ENCODE measurements around the gene INPP5A. TPM values are rescaled to one million over a fixed set of nuclear protein-coding genes. Genes with fewer than 3 reads are reported as not detected.

The INPP5A gene
- total RNA-seq, 1 experiment from 2014 or later = 14.7 TPM

DNA sequence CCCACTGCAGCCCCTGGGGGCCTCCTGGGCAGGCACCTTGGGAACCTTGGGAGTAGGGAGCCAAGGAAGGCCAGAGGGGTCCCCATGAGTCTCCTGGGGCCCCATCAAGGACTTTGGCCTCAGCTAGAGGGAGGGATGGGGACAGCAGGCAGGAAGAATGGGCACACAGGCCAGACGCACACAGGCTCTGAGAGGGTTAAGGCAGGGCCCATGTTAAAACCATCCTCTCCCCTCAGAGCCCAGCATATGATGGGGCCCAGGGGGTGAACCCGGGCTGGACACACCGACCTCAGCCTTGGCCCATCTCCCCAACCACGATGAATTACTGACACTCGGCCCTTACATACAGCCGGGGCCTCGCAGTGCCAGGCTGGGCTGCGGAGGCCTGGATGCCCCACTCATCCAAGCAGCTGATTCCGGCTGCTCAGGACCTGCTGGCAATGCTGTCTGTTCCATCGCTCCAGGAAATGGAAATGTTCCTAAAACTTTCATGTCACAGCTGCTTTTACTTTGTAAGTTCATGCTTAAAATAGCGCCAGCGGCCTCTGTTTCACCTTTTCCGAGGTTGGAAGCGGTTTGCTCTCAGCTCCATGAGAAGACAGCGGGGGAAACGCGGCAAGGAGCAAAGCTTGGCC is 17.3 kb upstream of the INPP5A start:
- no peak overlapping the region for H3K4me3 Mint-ChIP-seq (ENCODE audit: unreplicated experiment)
- H3K36me3 Mint-ChIP-seq (ENCODE audit: insufficient read depth, unreplicated experiment) = peaks cover 3% of the 10 kb centered on the region
- no peaks in the 10 kb centered on the region for H3K27me3 Mint-ChIP-seq (ENCODE audit: insufficient read depth, unreplicated experiment)
- POLR2A ChIA-PET = interaction anchor here (0.8 kb wide), 1 partner anchor 12 kb away, joined by 3 read pairs; no protein-coding TSS in a partner anchor
- TF ChIP-seq, protein P1, sequence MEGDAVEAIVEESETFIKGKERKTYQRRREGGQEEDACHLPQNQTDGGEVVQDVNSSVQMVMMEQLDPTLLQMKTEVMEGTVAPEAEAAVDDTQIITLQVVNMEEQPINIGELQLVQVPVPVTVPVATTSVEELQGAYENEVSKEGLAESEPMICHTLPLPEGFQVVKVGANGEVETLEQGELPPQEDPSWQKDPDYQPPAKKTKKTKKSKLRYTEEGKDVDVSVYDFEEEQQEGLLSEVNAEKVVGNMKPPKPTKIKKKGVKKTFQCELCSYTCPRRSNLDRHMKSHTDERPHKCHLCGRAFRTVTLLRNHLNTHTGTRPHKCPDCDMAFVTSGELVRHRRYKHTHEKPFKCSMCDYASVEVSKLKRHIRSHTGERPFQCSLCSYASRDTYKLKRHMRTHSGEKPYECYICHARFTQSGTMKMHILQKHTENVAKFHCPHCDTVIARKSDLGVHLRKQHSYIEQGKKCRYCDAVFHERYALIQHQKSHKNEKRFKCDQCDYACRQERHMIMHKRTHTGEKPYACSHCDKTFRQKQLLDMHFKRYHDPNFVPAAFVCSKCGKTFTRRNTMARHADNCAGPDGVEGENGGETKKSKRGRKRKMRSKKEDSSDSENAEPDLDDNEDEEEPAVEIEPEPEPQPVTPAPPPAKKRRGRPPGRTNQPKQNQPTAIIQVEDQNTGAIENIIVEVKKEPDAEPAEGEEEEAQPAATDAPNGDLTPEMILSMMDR (IDR thresholded peaks at IDR 0.05; ENCODE audit: unreplicated experiment) = no peak
- intact Hi-C loops (cut with micrococcal nuclease) = no loop called here
- H3K9me3 Mint-ChIP-seq (ENCODE audit: unreplicated experiment) = no peaks in the 10 kb centered on the region
- no peaks in the 10 kb centered on the region for H3K4me1 Mint-ChIP-seq (ENCODE audit: insufficient read depth, unreplicated experiment)
- no peak for DNase-seq (ENCODE audit: unreplicated experiment)
- CTCF ChIA-PET = interaction anchor here (0.7 kb wide), 1 partner anchor 16 kb away, joined by 3 read pairs; no protein-coding TSS in a partner anchor
- BruUV-seq (replicated peaks) = no TSS peak
- no peak overlapping the region for H3K27ac Mint-ChIP-seq (ENCODE audit: low read depth, unreplicated experiment)

DNA sequence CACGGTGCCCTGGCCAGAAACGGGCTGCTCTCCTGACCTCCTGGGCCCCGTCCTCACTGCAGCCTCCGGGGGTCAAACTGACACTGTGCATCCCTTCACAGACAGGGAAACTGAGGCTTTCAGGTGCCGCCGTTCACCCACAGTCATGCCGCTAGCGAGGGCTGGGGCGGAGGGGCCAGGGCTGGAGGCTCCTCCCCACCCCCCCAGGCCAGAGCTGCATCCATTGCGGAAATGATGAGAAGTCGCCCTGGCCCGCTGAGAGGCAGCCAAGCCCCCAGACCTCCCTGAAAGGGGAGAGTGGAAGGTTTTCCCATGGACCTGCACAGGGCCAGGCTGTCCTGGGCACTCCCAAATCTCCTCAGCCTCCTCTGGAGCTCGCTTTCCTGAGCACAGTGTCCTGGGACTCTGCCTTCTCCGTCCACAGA is 16.5 kb upstream of the INPP5A start:
- BruUV-seq (replicated peaks) = no TSS peak
- no peak overlapping the region for H3K27ac Mint-ChIP-seq (ENCODE audit: low read depth, unreplicated experiment)
- intact Hi-C loops (cut with micrococcal nuclease) = no loop called here

DNA sequence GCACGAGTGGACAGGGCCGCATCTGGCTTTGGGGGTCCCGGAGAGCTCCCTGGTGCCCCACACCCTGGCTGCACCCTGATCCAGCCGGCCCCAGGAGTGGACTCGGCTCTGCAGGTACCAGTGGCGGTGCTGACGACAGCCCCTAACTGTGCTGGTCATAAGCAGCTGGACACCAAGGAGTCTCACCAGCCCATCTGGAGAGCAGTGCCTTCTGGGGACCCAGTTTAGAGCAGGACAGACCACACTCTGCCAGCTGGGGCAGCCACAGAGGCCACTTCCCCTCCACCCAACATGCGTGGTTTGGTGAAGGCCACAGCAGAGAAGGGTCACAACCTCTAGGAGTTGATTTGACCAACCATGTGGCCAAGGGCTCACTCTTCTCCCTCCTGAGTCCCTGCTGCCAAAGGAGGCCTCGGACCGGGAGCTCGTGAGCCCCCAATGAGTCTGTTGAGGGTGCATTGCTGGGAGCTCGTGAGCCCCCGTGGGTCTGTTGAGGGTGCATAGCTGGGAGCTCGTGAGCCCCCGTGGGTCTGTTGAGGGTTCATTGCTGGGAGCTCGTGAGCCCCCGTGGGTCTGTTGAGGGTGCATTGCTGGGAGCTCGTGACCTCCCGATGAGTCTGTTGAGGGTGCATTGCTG is 16.0 kb upstream of the INPP5A start:
- Mint-ChIP-seq H3K4me3 (ENCODE audit: unreplicated experiment) (no peak overlapping the region), H3K4me1 (ENCODE audit: insufficient read depth, unreplicated experiment) (no peaks in the 10 kb centered on the region), H3K27ac (ENCODE audit: low read depth, unreplicated experiment) (no peak overlapping the region), H3K36me3 (ENCODE audit: insufficient read depth, unreplicated experiment) (peaks cover 6% of the 10 kb centered on the region), H3K9me3 (ENCODE audit: unreplicated experiment) (no peaks in the 10 kb centered on the region), H3K27me3 (ENCODE audit: insufficient read depth, unreplicated experiment) (no peaks in the 10 kb centered on the region)
- intact Hi-C loops (cut with micrococcal nuclease) = no loop called here
- DNase-seq (ENCODE audit: unreplicated experiment) = no peak
- POLR2A ChIA-PET = no interaction called here
- no TSS peak for BruUV-seq (replicated peaks)
- CTCF ChIA-PET = interaction anchor here (3.0 kb wide), 1 partner anchor 11 kb away, joined by 10 read pairs; no protein-coding TSS in a partner anchor
- TF ChIP-seq, protein P1 (IDR thresholded peaks at IDR 0.05; ENCODE audit: unreplicated experiment) = no peak

More for the DNA sequence above, 16.5 kb upstream of the INPP5A start:
- Mint-ChIP-seq H3K27me3 (ENCODE audit: insufficient read depth, unreplicated experiment) (no peaks in the 10 kb centered on the region), H3K4me1 (ENCODE audit: insufficient read depth, unreplicated experiment) (no peaks in the 10 kb centered on the region), H3K4me3 (ENCODE audit: unreplicated experiment) (no peak overlapping the region), H3K9me3 (ENCODE audit: unreplicated experiment) (no peaks in the 10 kb centered on the region), H3K36me3 (ENCODE audit: insufficient read depth, unreplicated experiment) (peaks cover 6% of the 10 kb centered on the region)
- TF ChIP-seq, protein P1 (IDR thresholded peaks at IDR 0.05; ENCODE audit: unreplicated experiment) = no peak
- POLR2A ChIA-PET = interaction anchor here (0.8 kb wide), 1 partner anchor 11 kb away, joined by 3 read pairs; no protein-coding TSS in a partner anchor
- DNase-seq (ENCODE audit: unreplicated experiment) = no peak
- CTCF ChIA-PET = interaction anchor here (0.7 to 3.0 kb wide), 2 partner anchors 11 to 16 kb away, joined by 3 to 10 read pairs; no protein-coding TSS in a partner anchor

DNA sequence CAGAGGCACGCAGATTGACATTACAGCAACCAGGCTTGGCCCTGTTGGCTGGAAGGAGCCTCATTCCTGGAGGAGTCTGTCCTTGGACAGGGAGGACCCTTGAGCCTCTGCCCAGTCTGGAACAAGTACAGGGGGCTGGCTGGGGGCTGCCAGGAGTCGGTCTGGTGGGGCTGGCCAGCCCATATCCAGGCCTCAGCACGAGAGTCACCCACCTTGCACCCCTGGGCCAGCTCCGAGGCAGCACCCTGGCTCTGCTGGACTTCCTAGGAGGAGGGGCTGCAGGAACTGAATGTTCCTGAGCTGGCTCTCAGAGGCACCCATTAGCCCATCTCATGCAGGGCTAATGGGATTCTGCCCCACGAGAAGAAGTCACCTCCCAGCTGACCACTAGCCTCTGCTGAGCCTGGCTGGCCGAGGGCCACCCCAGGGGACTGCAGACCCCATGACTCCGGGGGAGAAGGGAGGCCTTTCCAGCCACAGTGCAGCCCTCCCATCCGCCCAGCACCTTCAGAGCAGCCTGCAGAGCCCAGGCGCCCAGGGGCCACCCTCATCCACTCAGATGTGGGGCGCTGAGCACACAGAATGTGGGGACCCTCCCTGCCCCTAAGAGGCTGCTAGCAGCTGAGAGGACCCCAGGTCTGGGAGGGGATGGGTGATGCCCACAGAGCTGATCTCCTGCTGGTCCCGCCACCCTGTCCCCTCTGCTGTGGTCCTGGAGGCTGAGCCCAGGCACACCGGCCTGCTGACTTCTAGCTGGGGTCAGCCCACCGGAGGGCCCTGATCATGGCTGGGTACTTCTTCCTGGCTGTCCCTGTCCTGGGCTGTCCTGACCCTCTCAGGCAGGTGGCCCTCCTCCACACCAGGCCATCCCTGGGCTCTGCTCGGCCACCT is 14.8 kb upstream of the INPP5A start:
- no peaks in the 10 kb centered on the region for H3K9me3 Mint-ChIP-seq (ENCODE audit: unreplicated experiment)
- TF ChIP-seq, protein P1 (IDR thresholded peaks at IDR 0.05; ENCODE audit: unreplicated experiment) = no peak
- no peak overlapping the region for H3K27ac Mint-ChIP-seq (ENCODE audit: low read depth, unreplicated experiment)
- no peak for DNase-seq (ENCODE audit: unreplicated experiment)
- BruUV-seq (replicated peaks) = no TSS peak
- no peak overlapping the region for H3K4me3 Mint-ChIP-seq (ENCODE audit: unreplicated experiment)
- H3K36me3 Mint-ChIP-seq (ENCODE audit: insufficient read depth, unreplicated experiment) = peaks cover 15% of the 10 kb centered on the region
- ChIA-PET CTCF (interaction anchor here (3.0 kb wide), 1 partner anchor 9 kb away, joined by 10 read pairs; no protein-coding TSS in a partner anchor), POLR2A (no interaction called here)
- no peaks in the 10 kb centered on the region for H3K27me3 Mint-ChIP-seq (ENCODE audit: insufficient read depth, unreplicated experiment)
- no peaks in the 10 kb centered on the region for H3K4me1 Mint-ChIP-seq (ENCODE audit: insufficient read depth, unreplicated experiment)
- intact Hi-C loops (cut with micrococcal nuclease) = no loop called here
